HepG2 (cell line): ENCODE measurements around the gene ASB16. TPM values are rescaled to one million over a fixed set of nuclear protein-coding genes. Genes with fewer than 3 reads are reported as not detected.

Source experiments
- ATAC-seq: fragments of 200-7000 bp; cut with Tn5 transposase; 3 replicates; pipeline ENCODE4 v1.9.1; 2020; ENCODE audit warnings: mild to moderate bottlenecking, moderate library complexity
- BruUV-seq: library from RNA; stranded (reverse); fragments of 400-500 nt; replicated peaks from 2 replicates; lab custom pipeline; 2021; lab: Mats Ljungman, UMichigan
- CTCF ChIA-PET: fragments of 300-600 bp; formaldehyde crosslinking; extraction: SDS; loops from one replicate; lab custom pipeline; 2021; ENCODE audit warnings: low total read pairs, inconsistent platforms, low intra/inter-chr PET ratio; lab: Yijun Ruan, JAX
- POLR2A ChIA-PET: fragments of 350-600 bp; sonication (Branson Sonifier 250); formaldehyde crosslinking; loops from one replicate; lab custom pipeline; 2020; ENCODE audit warnings: antibody characterized with exemption, inconsistent platforms; lab: Yijun Ruan, JAX
- DNase-seq: peaks from one replicate; pipeline ENCODE4 v3.0.0-alpha.2; 2015; ENCODE audit warnings: low spot score
- FAIRE-seq: peaks from 3 replicates; lab custom pipeline; 2011; peaks lifted over from hg19 to GRCh38; lab: Jason Lieb, UNC
- H2AFZ ChIP-seq: one replicate; pipeline ENCODE4 v1.6.1; 2011; ENCODE audit warnings: low read length, inconsistent platforms
- H3K27ac ChIP-seq: fragments of 300-600 bp; 3 replicates; pipeline ENCODE4 v1.8.0; 2011; ENCODE audit warnings: mixed run types, mild to moderate bottlenecking, mixed read lengths, low read length, inconsistent platforms; ENCODE audit not compliant: insufficient read depth; ENCODE audit errors: extremely low read length
- H3K27me3 ChIP-seq, 2 experiments: fragments of 200-600 bp in 1 of 2; 2 replicates in 1 of 2; 3 replicates in 1 of 2; pipeline versions ENCODE4 v1.6.0 to v1.8.0; 2011; ENCODE audit warnings: low read length in 2 of 2, mild to moderate bottlenecking in 2 of 2, moderate library complexity in 2 of 2, inconsistent platforms in 1 of 2; ENCODE audit not compliant: insufficient read depth in 2 of 2, control insufficient read depth in 1 of 2
- H3K36me3 ChIP-seq, 2 experiments: fragments of 200-600 bp in 1 of 2; replicated peaks in 1 of 2; 2 replicates in 1 of 2; 3 replicates in 1 of 2; pipeline versions ENCODE4 v1.5.1 to v1.8.0; 2011; ENCODE audit warnings: low read length in 2 of 2, inconsistent platforms in 1 of 2; ENCODE audit not compliant: insufficient read depth in 2 of 2, control insufficient read depth in 1 of 2
- H3K4me1 ChIP-seq: 2 replicates; pipeline ENCODE4 v1.5.1; 2012; ENCODE audit warnings: low read length, inconsistent platforms; ENCODE audit not compliant: insufficient read depth
- H3K4me2 ChIP-seq: 2 replicates; pipeline ENCODE4 v1.6.0; 2011; ENCODE audit warnings: low read depth, low read length, inconsistent platforms
- H3K4me3 ChIP-seq, 3 experiments: fragments of 200-600 bp in 1 of 3; sonication (generic), shearing (Covaris generic) in 1 of 3; replicated peaks in 1 of 3; 2 replicates each; pipeline ENCODE4 v1.5.1; 2011 to 2016; ENCODE audit warnings: low read length in 3 of 3, inconsistent platforms in 2 of 3, low read depth in 2 of 3, mild to moderate bottlenecking in 2 of 3, control low read depth in 1 of 3, mixed read lengths in 1 of 3; ENCODE audit not compliant: insufficient read depth in 1 of 3
- H3K79me2 ChIP-seq: one replicate; pipeline ENCODE4 v1.6.1; 2011; ENCODE audit warnings: low read length, inconsistent platforms; ENCODE audit not compliant: insufficient read depth
- H3K9ac ChIP-seq: 2 replicates; pipeline ENCODE4 v1.6.0; 2011; ENCODE audit warnings: mild to moderate bottlenecking, low read depth, low read length, inconsistent platforms; ENCODE audit not compliant: insufficient read depth
- H3K9me3 ChIP-seq: 2 replicates; pipeline ENCODE4 v1.5.1; 2012; ENCODE audit warnings: mild to moderate bottlenecking, low read length
- H4K20me1 ChIP-seq: 2 replicates; pipeline ENCODE4 v1.6.0; 2011; ENCODE audit warnings: inconsistent platforms, mild to moderate bottlenecking, low read length, moderate library complexity; ENCODE audit not compliant: insufficient read depth
- ARID5B ChIP-seq: IDR thresholded peaks from 2 replicates; pipeline ENCODE4 v1.4.0; 2020; ENCODE audit warnings: mild to moderate bottlenecking, missing genetic modification reagents
- CBFB ChIP-seq: sonication (generic); formaldehyde crosslinking; IDR thresholded peaks from 2 replicates; pipeline ENCODE4 v1.4.0; 2020; ENCODE audit warnings: missing genetic modification reagents
- EHMT2 ChIP-seq: fragments of 200-600 bp; sonication (generic); IDR thresholded peaks from 2 replicates; pipeline ENCODE4 v1.7.0; 2017; ENCODE audit warnings: antibody characterized with exemption, low read depth, low read length, borderline replicate concordance
- ELF3 ChIP-seq: IDR thresholded peaks from 2 replicates; pipeline ENCODE4 v1.6.1; 2016; ENCODE audit warnings: missing genetic modification reagents, missing compliant biosample characterization
- FOSL2 ChIP-seq: sonication (generic); formaldehyde crosslinking; IDR thresholded peaks from 2 replicates; pipeline ENCODE4 v1.4.0; 2020; ENCODE audit warnings: missing genetic modification reagents
- HNF4A ChIP-seq: sonication (generic); formaldehyde crosslinking; IDR thresholded peaks from 2 replicates; pipeline ENCODE4 v1.4.0; 2020; ENCODE audit warnings: missing genetic modification reagents
- HOXA3 ChIP-seq: sonication (generic); formaldehyde crosslinking; IDR thresholded peaks from 2 replicates; pipeline ENCODE4 v1.5.0; 2020; ENCODE audit warnings: missing genetic modification reagents
- MEF2D ChIP-seq: sonication (generic); formaldehyde crosslinking; IDR thresholded peaks from 2 replicates; pipeline ENCODE4 v1.5.1; 2020; ENCODE audit warnings: mild to moderate bottlenecking, missing genetic modification reagents
- RARA ChIP-seq: IDR thresholded peaks from 2 replicates; pipeline ENCODE4 v1.6.1; 2016; ENCODE audit warnings: missing genetic modification reagents, missing compliant biosample characterization
- SAP130 ChIP-seq: IDR thresholded peaks from 2 replicates; pipeline ENCODE4 v1.6.1; 2016; ENCODE audit warnings: low read depth
- TBP ChIP-seq: sonication (generic); formaldehyde crosslinking; IDR thresholded peaks from 2 replicates; pipeline ENCODE4 v1.5.0; 2020; ENCODE audit warnings: missing genetic modification reagents
- TMF1 ChIP-seq: sonication (generic); formaldehyde crosslinking; IDR thresholded peaks from 2 replicates; pipeline ENCODE4 v1.8.1; 2022; ENCODE audit warnings: low read depth, missing genetic modification reagents
- ZMYM2 ChIP-seq: sonication (generic); formaldehyde crosslinking; IDR thresholded peaks from 2 replicates; pipeline ENCODE4 v1.8.0; 2022; ENCODE audit warnings: mild to moderate bottlenecking, missing genetic modification reagents
- ZNF430 ChIP-seq: sonication (generic); formaldehyde crosslinking; IDR thresholded peaks from 2 replicates; pipeline ENCODE4 v1.9.0; 2021; ENCODE audit warnings: mild to moderate bottlenecking, missing genetic modification reagents
- ZNF605 ChIP-seq: sonication (generic); formaldehyde crosslinking; IDR thresholded peaks from 2 replicates; pipeline ENCODE4 v1.8.0; 2022; ENCODE audit warnings: mild to moderate bottlenecking, missing genetic modification reagents
- ZNF644 ChIP-seq: IDR thresholded peaks from 2 replicates; pipeline ENCODE4 v1.6.1; 2016; ENCODE audit warnings: low read depth
- ZNF709 ChIP-seq: sonication (generic); formaldehyde crosslinking; IDR thresholded peaks from 2 replicates; pipeline ENCODE4 v1.5.0; 2020; ENCODE audit warnings: mild to moderate bottlenecking, missing genetic modification reagents
- ZNF710 ChIP-seq: sonication (generic); formaldehyde crosslinking; IDR thresholded peaks from 2 replicates; pipeline ENCODE4 v1.5.0; 2020; ENCODE audit warnings: mild to moderate bottlenecking, missing genetic modification reagents, borderline replicate concordance
- ZNF784 ChIP-seq: sonication (generic); formaldehyde crosslinking; IDR thresholded peaks from 2 replicates; pipeline ENCODE4 v1.5.1; 2020; ENCODE audit warnings: missing genetic modification reagents, mild to moderate bottlenecking, borderline replicate concordance
- in situ Hi-C: cut with HindIII; loops from 2 replicates; pipeline ENCODE4 v1.10.0; 2017; ENCODE audit warnings: low pct_unique_long_range_greater_than_20kb; ENCODE audit not compliant: extremely low pct_ligation_motif_present
- intact Hi-C: fragments of 100-400 bp; cut with micrococcal nuclease; formaldehyde crosslinking; loops from one replicate; pipeline ENCODE4 v1.10.0; 2022; ENCODE audit not compliant: unreplicated experiment
- polyA plus RNA-seq, 8 experiments: library from polyadenylated mRNA; depleted of rRNA in 3 of 8; stranded (reverse) in 7 of 8; unstranded in 1 of 8; fragments of >200 nt; fragmentation: Illumina TruSeq in 4 of 8; extraction: Trizol in 4 of 8; gene quantifications; 2 replicates each; pipeline versions ENCODE4 v1.2.1 to v1.2.3, GENCODE V29; 2011 to 2016; ENCODE audit warnings: low read depth in 4 of 8, missing spikeins in 1 of 8, mixed read lengths in 1 of 8; ENCODE audit not compliant: insufficient read depth in 1 of 8
- total RNA-seq, 5 experiments: library from RNA; depleted of rRNA; stranded (reverse); fragments of >200 nt; fragmentation: Illumina TruSeq; extraction: Trizol; gene quantifications; 2 replicates each; pipeline ENCODE4 v1.2.3, GENCODE V29; 2016; ENCODE audit warnings: low read depth in 1 of 5

The ASB16 gene
- total and polyA plus RNA-seq, 2 of the 13 experiments (the other 11 are each of a cell fraction or from before 2014, with no cell fraction given), result 0.07 TPM; not detected in 1

- Histone ChIP-seq H3K4me3 (no peak overlapping the region), H3K9me3 (no peaks in the 10 kb centered on the region), H3K9ac (no peak overlapping the region), H3K4me1 (peaks cover 85% of the 10 kb centered on the region), H3K27me3 (no peaks in the 10 kb centered on the region; a peak in 1 of 5 replicates), H4K20me1 (no peaks in the 10 kb centered on the region), H3K79me2 (no peaks in the 10 kb centered on the region), H3K27ac (no peak overlapping the region), H2AFZ (no peak overlapping the region), H3K4me2 (peak overlapping the region; percentile 16; the same call in 1 of the 2 replicates), H3K36me3 (no peaks in the 10 kb centered on the region)
- POLR2A ChIA-PET, result interaction anchor here (2.2 kb wide), 1 partner anchor 9 kb away, joined by 8 read pairs; the partner anchor contains the start of gene HDAC5
- FAIRE-seq (peak; percentile 18), ATAC-seq (no peak), DNase-seq (no peak)
- CTCF ChIA-PET, result no interaction called here
- intact Hi-C loops, result no loop called here
- no TSS peak for BruUV-seq
- in situ Hi-C loops, result no loop called here
- peak; percentile 61 for TF ChIP-seq ZNF605 (CRISPR knock-in tag)
- TF ChIP-seq FOSL2, result peak; percentile 85
- TF ChIP-seq EHMT2, result no peak
- 0 out of 2 replicates have a peak, but pooled peaks have one; percentile 10 for TF ChIP-seq ZNF784 (CRISPR knock-in tag)
- peak; percentile 18; the same call in 1 of the 2 replicates for TF ChIP-seq HNF4A
- TF ChIP-seq ZNF430, result 0 out of 2 replicates have a peak, but pooled peaks have one; percentile 22
- TF ChIP-seq CBFB (CRISPR knock-in tag), result no peak
- TF ChIP-seq SAP130, result 0 out of 2 replicates have a peak, but pooled peaks have one; percentile 18
- TF ChIP-seq RARA (CRISPR knock-in tag), result 0 out of 2 replicates have a peak, but pooled peaks have one; percentile 7
- TF ChIP-seq HOXA3 (CRISPR knock-in tag), result 0 out of 2 replicates have a peak, but pooled peaks have one; percentile 26
- TF ChIP-seq ZNF710, result 0 out of 2 replicates have a peak, but pooled peaks have one; percentile 20
- no peak for TF ChIP-seq TBP (CRISPR knock-in tag)
- 0 out of 2 replicates have a peak, but pooled peaks have one; percentile 16 for TF ChIP-seq ZNF644 (CRISPR knock-in tag)
- TF ChIP-seq ELF3, result no peak
- TF ChIP-seq MEF2D (CRISPR knock-in tag), result peak; percentile 35; the same call in 1 of the 2 replicates
- TF ChIP-seq ARID5B (CRISPR knock-in tag), result 0 out of 2 replicates have a peak, but pooled peaks have one; percentile 21
- 0 out of 2 replicates have a peak, but pooled peaks have one; percentile 50 for TF ChIP-seq ZMYM2 (CRISPR knock-in tag)
- 0 out of 2 replicates have a peak, but pooled peaks have one; percentile 14 for TF ChIP-seq ZNF709 (CRISPR knock-in tag)
- TF ChIP-seq TMF1 (CRISPR knock-in tag), result no peak
These were observed 38.2 kb upstream of the ASB16 start for GRCh38 chr17:44132275-44132821.
